ENCODE measurements around the gene MORC3.

The MORC3 gene

DNA sequence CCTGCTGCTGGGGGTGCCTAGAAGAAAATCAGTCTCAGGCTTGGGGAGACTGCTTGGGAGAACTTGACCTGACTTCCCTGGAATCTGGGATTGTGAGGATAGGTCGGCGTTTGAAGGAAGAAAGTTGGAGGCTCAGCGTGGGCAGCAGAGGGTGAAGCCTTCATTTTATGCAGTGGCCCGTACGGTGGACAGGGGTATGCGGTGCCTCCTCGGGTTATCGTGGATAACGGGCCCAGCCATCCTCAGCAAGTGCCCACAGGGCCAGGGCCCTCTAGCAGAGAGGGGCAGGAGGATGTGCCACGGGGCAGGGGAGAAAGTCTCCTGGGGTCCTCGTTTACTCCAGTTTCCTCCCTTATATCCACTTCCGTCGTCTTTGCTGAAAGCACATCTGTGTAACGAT, 99.2 kb downstream of the MORC3 start:
- no peak for DNase-seq (ENCODE audit: low read depth)

GRCh38 chr21:36419996-36420395, 100.0 kb downstream of the MORC3 start:
- peak; percentile 88 for TF ChIP-seq CTCF (IDR thresholded peaks at IDR 0.05; ENCODE audit: insufficient read depth, low read depth, low read length, missing control alignments)
- DNase-seq (ENCODE audit: low read depth) = peak; percentile 91
- H3K4me3 ChIP-seq (ENCODE audit: low read length) = no peak overlapping the region

More for the DNA sequence above, 99.2 kb downstream of the MORC3 start:
- no peak for TF ChIP-seq CTCF (IDR thresholded peaks at IDR 0.05; ENCODE audit: insufficient read depth, low read depth, low read length, missing control alignments)
- H3K4me3 ChIP-seq (ENCODE audit: low read length) = no peak overlapping the region

GRCh38 chr21:36420571-36421339, 100.8 kb downstream of the MORC3 start:
- DNase-seq (ENCODE audit: low read depth) = no peak
- TF ChIP-seq CTCF (IDR thresholded peaks at IDR 0.05; ENCODE audit: insufficient read depth, low read depth, low read length, missing control alignments) = no peak
- no peak overlapping the region for H3K4me3 ChIP-seq (ENCODE audit: low read length)

DNA sequence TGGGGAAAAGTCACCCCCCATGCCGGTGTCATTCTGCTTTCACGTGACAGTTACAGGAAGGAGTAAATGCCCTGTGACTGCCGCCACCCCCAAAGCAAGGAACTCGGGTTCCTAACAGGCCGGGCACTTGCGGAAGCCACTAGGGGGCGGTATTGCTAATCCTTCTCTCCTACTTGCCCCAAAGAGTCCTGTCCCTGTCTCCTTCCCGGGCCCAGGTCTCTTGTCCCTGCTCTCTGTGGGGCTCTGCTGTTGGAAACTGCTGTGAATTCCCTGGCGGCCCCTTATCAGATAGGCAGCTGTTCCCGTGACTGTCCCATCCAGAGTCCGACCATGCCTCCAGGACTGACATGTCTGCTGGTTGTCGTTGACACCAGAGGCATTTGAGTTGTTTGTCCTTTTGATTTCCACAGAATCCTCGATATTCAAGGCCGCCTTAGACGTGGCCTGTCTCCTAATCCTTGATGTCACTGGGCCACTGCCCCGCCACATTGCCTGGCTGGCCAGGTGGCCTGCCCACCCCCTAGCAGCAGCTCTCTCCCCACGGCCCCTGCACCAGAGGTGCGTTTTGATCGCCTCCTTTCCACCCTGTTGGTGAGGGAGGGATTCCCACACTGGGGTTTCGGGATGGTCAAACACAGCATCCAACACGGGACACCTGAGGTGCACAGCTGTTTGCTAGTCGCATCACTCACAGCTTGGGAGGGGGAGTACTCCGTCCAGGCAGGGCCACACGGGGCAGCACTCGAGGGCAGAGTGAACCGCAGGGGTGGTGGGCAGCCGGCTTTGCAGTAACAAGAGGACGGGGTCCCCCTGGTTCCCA, 102.5 kb downstream of the MORC3 start:
- H3K4me3 ChIP-seq (ENCODE audit: low read length) = no peak overlapping the region
- DNase-seq (ENCODE audit: low read depth) = peak; percentile 80
- TF ChIP-seq CTCF (IDR thresholded peaks at IDR 0.05; ENCODE audit: insufficient read depth, low read depth, low read length, missing control alignments) = peak; percentile 82

DNA sequence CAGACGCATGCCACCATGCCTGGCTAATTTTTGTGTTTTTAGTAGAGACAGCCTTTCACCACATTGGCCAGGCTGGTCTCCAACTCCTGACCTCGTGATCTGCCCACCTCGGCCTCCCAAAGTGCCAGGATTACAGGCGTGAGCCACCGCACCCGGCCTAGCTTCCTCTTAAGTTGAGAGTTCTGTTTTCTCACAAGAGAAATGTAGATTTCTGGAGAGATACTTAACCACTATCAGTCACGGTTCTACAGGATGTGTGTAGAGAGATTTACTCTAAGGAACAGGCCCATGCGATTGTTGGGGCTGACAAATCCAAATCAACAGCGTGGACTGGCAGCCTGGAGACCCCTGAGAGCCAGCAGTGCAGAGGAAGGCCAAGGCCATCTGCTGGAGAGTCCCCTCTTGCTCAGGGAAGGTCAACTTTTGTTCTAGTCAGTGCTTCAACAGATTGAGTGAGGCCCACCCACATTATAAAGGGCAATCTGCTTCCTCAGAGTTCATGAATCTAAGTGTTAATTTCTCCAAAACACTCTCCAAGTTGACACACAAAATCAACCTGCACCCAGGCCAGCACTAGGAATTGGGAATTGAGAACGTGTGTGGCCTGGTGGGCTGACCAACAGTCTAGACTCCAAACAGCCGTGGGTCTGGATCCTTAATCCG, 103.9 kb downstream of the MORC3 start:
- TF ChIP-seq CTCF (IDR thresholded peaks at IDR 0.05; ENCODE audit: insufficient read depth, low read depth, low read length, missing control alignments) = no peak
- H3K4me3 ChIP-seq (ENCODE audit: low read length) = no peak overlapping the region
- DNase-seq (ENCODE audit: low read depth) = no peak

DNA sequence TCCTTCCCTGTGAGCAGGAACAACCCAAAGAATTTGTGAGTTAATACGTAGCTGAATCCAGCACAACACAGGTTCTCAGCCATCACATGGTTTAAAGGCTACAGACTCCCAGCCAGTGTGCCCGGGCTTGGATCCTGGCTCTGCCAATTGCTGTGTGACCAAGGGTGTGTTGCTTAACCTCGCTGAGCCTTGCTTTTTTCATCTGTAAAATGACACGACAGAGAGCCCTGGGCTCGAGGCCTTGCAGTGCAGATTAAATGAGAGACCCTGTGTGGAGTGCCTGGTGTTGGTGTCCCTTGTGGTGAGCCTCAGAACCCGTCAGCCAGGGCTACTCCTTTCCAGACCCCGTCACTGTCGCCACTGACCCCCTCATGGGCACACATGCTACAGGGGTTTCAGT, 104.6 kb downstream of the MORC3 start:
- no peak for DNase-seq (ENCODE audit: low read depth)
- TF ChIP-seq CTCF (IDR thresholded peaks at IDR 0.05; ENCODE audit: insufficient read depth, low read depth, low read length, missing control alignments) = no peak
- H3K4me3 ChIP-seq (ENCODE audit: low read length) = no peak overlapping the region
